ENCODE results near the gene USH2A. TPM values are rescaled to one million over a fixed set of nuclear protein-coding genes. Genes with fewer than 3 reads are reported as not detected.

USH2A gene
- total RNA-seq, 1 donor from 2014 or later, result 0.55 TPM

- no peak for TF ChIP-seq CTCF (IDR thresholded peaks at IDR 0.05; ENCODE audit: unreplicated experiment)
- H3K4me1 Mint-ChIP-seq (ENCODE audit: low read depth), result peaks cover 10% of the 10 kb centered on the region
- H3K4me3 Mint-ChIP-seq (ENCODE audit: low read depth), result no peak overlapping the region
- H3K9me3 Mint-ChIP-seq (ENCODE audit: low read depth), result no peaks in the 10 kb centered on the region
- no peaks in the 10 kb centered on the region for H3K27me3 Mint-ChIP-seq
- DNase-seq (ENCODE audit: low spot score, unreplicated experiment), result no peak
- peak overlapping the region; percentile 90 for H3K27ac Mint-ChIP-seq
- H3K36me3 Mint-ChIP-seq (ENCODE audit: insufficient read depth), result peaks cover 51% of the 10 kb centered on the region
Measured at GRCh38 chr1:215590779-215591491, 832.3 kb downstream of the USH2A start.

- Mint-ChIP-seq H3K4me1 (ENCODE audit: low read depth) (peaks cover 9% of the 10 kb centered on the region), H3K4me3 (ENCODE audit: low read depth) (no peak overlapping the region)
Measured at GRCh38 chr1:215589650-215590435, 833.4 kb downstream of the USH2A start.

GRCh38 chr1:215584389-215584788 is 838.9 kb downstream of the USH2A start:
- Mint-ChIP-seq H3K4me1 (ENCODE audit: low read depth) (peaks cover 7% of the 10 kb centered on the region), H3K4me3 (ENCODE audit: low read depth) (no peak overlapping the region), H3K27me3 (no peaks in the 10 kb centered on the region), H3K27ac (no peak overlapping the region), H3K9me3 (ENCODE audit: low read depth) (peaks cover 10% of the 10 kb centered on the region), H3K36me3 (ENCODE audit: insufficient read depth) (peaks cover 68% of the 10 kb centered on the region)
- DNase-seq (ENCODE audit: low spot score, unreplicated experiment), result no peak
- TF ChIP-seq CTCF (IDR thresholded peaks at IDR 0.05; ENCODE audit: unreplicated experiment), result no peak

More at GRCh38 chr1:215589650-215590435, 833.4 kb downstream of the USH2A start:
- no peak for DNase-seq (ENCODE audit: low spot score, unreplicated experiment)
- H3K27ac Mint-ChIP-seq, result no peak overlapping the region
- H3K36me3 Mint-ChIP-seq (ENCODE audit: insufficient read depth), result peaks cover 50% of the 10 kb centered on the region
- no peaks in the 10 kb centered on the region for H3K27me3 Mint-ChIP-seq
- no peak for TF ChIP-seq CTCF (IDR thresholded peaks at IDR 0.05; ENCODE audit: unreplicated experiment)
- peaks cover 5% of the 10 kb centered on the region for H3K9me3 Mint-ChIP-seq (ENCODE audit: low read depth)

GRCh38 chr1:215583185-215583749 is 840.0 kb downstream of the USH2A start:
- Mint-ChIP-seq H3K36me3 (ENCODE audit: insufficient read depth) (peaks cover 68% of the 10 kb centered on the region), H3K27ac (peak overlapping the region; percentile 79), H3K9me3 (ENCODE audit: low read depth) (peaks cover 10% of the 10 kb centered on the region), H3K4me1 (ENCODE audit: low read depth) (peaks cover 7% of the 10 kb centered on the region), H3K27me3 (no peaks in the 10 kb centered on the region), H3K4me3 (ENCODE audit: low read depth) (no peak overlapping the region)
- no peak for DNase-seq (ENCODE audit: low spot score, unreplicated experiment)
- no peak for TF ChIP-seq CTCF (IDR thresholded peaks at IDR 0.05; ENCODE audit: unreplicated experiment)

- no peaks in the 10 kb centered on the region for H3K27me3 Mint-ChIP-seq
- H3K36me3 Mint-ChIP-seq (ENCODE audit: insufficient read depth), result peaks cover 68% of the 10 kb centered on the region
- H3K9me3 Mint-ChIP-seq (ENCODE audit: low read depth), result peaks cover 10% of the 10 kb centered on the region
- TF ChIP-seq CTCF (IDR thresholded peaks at IDR 0.05; ENCODE audit: unreplicated experiment), result no peak
- no peak for DNase-seq (ENCODE audit: low spot score, unreplicated experiment)
- peaks cover 7% of the 10 kb centered on the region for H3K4me1 Mint-ChIP-seq (ENCODE audit: low read depth)
- no peak overlapping the region for H3K27ac Mint-ChIP-seq
- H3K4me3 Mint-ChIP-seq (ENCODE audit: low read depth), result no peak overlapping the region
Measured at GRCh38 chr1:215581896-215582295, 841.4 kb downstream of the USH2A start.
